IPS-NIHi7 (cell line): ENCODE results near the gene RSPH10B.
"Not testable (repeated sequence)": the region's sequence is repeated elsewhere in the genome, so short reads cannot be mapped to it uniquely, and the experiment has no call there.

Experiments
- DNase-seq: peaks from one replicate; pipeline ENCODE4 v3.0.0; 2012; ENCODE audit warnings: mixed read lengths; ENCODE audit errors: extremely low spot score

RSPH10B gene

GRCh38 chr7:5970347-5970911 is at the start of gene RSPH10B:
Gene RSPH10B (minus strand): TSS chr7:5970689. CDS start chr7:5967116, 3,573 bp downstream.
- not testable (repeated sequence) for DNase-seq

GRCh38 chr7:6016653-6016966 is 46.1 kb upstream of the RSPH10B start:
- no peak for DNase-seq

GRCh38 chr7:6015917-6016652 is 45.6 kb upstream of the RSPH10B start:
- no peak for DNase-seq

GRCh38 chr7:6012355-6013104 is 42.0 kb upstream of the RSPH10B start:
- DNase-seq = no peak

- DNase-seq = no peak
These were observed 41.1 kb upstream of the RSPH10B start for GRCh38 chr7:6011541-6011940.

- DNase-seq = not testable (repeated sequence)
These were observed 39.9 kb upstream of the RSPH10B start for GRCh38 chr7:6010370-6010769.

GRCh38 chr7:6008668-6009611 is 38.5 kb upstream of the RSPH10B start, which contains the start of the genes AIMP2 and PMS2:
Gene AIMP2 (plus strand): TSS chr7:6009272. CDS start chr7:6009364, 92 bp downstream.
Gene PMS2 (minus strand): TSS chr7:6009049. CDS start chr7:6009019, 30 bp downstream.
- DNase-seq = peak; percentile 95

GRCh38 chr7:6007835-6008590 is 37.5 kb upstream of the RSPH10B start:
- DNase-seq = not testable (repeated sequence)

- no peak for DNase-seq
These were observed 36.9 kb upstream of the RSPH10B start for GRCh38 chr7:6007386-6007785.

GRCh38 chr7:5997210-5997808 is 26.8 kb upstream of the RSPH10B start:
- DNase-seq = peak; percentile 50

GRCh38 chr7:5987061-5987460 is 16.6 kb upstream of the RSPH10B start:
- not testable (repeated sequence) for DNase-seq

- DNase-seq = not testable (repeated sequence)
These were observed 9.3 kb upstream of the RSPH10B start for GRCh38 chr7:5979680-5980314.

- DNase-seq = not testable (repeated sequence)
These were observed 3.1 kb upstream of the RSPH10B start for GRCh38 chr7:5973580-5973979.

- DNase-seq = not testable (repeated sequence)
These were observed 6.7 kb downstream of the RSPH10B start for GRCh38 chr7:5963810-5964209.

- not testable (repeated sequence) for DNase-seq
These were observed 7.3 kb downstream of the RSPH10B start for GRCh38 chr7:5963205-5963604.

GRCh38 chr7:5934945-5935450 is 35.5 kb downstream of the RSPH10B start:
- not testable (repeated sequence) for DNase-seq

GRCh38 chr7:5931905-5932644 is 38.4 kb downstream of the RSPH10B start:
- DNase-seq = not testable (repeated sequence)

- not testable (repeated sequence) for DNase-seq
These were observed 39.2 kb downstream of the RSPH10B start for GRCh38 chr7:5931250-5931649.

- not testable (repeated sequence) for DNase-seq
These were observed 40.2 kb downstream of the RSPH10B start for GRCh38 chr7:5930290-5930689.
